Measurements from ENCODE around the gene RASGEF1B.

DNA sequence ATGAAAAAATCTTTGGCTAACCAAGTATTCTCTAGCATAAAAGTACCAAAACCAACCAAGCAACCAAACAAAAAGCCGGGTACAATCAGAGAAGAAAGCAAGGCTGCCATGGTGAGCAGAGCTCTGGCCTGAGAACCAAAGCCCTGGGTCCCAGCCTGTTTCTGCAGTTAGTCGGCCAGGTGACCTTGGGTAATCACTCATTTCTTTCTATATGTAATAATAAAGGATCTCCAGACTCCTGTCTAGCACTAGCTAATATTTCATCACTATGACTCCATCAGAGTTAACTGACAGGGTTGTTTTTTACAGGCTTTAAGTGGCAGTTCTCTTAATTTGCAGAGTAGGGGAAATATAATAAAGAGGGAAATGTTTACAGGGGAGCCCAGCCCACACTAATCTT is 34.0 kb upstream of the RASGEF1B start:
- TF ChIP-seq, protein P1, sequence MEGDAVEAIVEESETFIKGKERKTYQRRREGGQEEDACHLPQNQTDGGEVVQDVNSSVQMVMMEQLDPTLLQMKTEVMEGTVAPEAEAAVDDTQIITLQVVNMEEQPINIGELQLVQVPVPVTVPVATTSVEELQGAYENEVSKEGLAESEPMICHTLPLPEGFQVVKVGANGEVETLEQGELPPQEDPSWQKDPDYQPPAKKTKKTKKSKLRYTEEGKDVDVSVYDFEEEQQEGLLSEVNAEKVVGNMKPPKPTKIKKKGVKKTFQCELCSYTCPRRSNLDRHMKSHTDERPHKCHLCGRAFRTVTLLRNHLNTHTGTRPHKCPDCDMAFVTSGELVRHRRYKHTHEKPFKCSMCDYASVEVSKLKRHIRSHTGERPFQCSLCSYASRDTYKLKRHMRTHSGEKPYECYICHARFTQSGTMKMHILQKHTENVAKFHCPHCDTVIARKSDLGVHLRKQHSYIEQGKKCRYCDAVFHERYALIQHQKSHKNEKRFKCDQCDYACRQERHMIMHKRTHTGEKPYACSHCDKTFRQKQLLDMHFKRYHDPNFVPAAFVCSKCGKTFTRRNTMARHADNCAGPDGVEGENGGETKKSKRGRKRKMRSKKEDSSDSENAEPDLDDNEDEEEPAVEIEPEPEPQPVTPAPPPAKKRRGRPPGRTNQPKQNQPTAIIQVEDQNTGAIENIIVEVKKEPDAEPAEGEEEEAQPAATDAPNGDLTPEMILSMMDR (IDR thresholded peaks at IDR 0.05; ENCODE audit: low read depth, low read length), result no peak
- no peak for TF ChIP-seq EZH2phosphoT487 (IDR thresholded peaks at IDR 0.05; ENCODE audit: low read depth)
